ENCODE measurements around the gene C1orf232.

C1orf232 gene

DNA sequence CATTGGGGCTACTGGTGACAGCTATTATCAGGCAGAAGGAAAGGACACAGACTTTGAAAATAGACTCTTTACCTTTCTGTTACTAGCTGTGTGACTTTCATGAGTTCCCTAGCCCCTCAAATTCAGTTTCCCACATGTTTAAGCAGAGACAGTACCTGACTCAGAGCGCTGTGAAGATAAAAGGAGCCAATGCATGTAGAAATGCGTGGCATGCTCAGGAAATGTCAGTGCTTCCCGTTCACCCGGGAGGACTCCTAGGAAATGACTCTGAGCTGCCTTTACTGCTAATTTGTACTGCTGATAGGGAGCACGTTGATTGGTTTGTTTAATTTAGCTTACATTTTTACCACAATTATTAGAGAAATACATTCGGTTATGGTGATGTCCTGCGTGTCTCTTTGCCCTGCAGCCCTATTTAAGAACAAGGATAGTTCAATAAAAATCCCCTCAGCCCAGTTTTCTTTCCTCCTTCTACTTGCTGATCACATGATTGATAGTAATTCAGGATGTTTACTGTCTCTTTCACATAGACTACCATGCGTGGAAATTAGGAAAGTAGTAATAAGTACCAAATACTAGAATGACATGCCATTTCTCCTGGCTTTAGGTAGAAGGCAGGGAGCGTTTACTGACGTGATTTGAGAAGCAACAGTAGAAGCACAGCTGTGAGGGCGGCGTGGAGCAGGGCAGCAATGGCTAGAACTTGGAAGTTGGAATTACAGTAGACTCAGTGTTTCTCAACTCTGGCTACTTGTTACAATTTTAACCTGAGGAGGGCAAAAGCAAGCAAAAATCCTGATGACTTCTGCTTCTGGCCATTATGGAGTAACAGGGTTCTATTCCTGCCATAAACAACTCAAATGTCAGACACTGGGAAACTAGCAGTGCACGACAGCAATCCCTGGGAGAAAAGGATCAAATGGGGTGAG is 41.3 kb downstream of the C1orf232 start:
- no peak overlapping the region for H3K4me3 ChIP-seq (ENCODE audit: low read length)
- no peak for DNase-seq (ENCODE audit: low read depth)
- TF ChIP-seq, protein P1, sequence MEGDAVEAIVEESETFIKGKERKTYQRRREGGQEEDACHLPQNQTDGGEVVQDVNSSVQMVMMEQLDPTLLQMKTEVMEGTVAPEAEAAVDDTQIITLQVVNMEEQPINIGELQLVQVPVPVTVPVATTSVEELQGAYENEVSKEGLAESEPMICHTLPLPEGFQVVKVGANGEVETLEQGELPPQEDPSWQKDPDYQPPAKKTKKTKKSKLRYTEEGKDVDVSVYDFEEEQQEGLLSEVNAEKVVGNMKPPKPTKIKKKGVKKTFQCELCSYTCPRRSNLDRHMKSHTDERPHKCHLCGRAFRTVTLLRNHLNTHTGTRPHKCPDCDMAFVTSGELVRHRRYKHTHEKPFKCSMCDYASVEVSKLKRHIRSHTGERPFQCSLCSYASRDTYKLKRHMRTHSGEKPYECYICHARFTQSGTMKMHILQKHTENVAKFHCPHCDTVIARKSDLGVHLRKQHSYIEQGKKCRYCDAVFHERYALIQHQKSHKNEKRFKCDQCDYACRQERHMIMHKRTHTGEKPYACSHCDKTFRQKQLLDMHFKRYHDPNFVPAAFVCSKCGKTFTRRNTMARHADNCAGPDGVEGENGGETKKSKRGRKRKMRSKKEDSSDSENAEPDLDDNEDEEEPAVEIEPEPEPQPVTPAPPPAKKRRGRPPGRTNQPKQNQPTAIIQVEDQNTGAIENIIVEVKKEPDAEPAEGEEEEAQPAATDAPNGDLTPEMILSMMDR (conservative IDR thresholded peaks at IDR 0.05; ENCODE audit: low read length): no peak

DNA sequence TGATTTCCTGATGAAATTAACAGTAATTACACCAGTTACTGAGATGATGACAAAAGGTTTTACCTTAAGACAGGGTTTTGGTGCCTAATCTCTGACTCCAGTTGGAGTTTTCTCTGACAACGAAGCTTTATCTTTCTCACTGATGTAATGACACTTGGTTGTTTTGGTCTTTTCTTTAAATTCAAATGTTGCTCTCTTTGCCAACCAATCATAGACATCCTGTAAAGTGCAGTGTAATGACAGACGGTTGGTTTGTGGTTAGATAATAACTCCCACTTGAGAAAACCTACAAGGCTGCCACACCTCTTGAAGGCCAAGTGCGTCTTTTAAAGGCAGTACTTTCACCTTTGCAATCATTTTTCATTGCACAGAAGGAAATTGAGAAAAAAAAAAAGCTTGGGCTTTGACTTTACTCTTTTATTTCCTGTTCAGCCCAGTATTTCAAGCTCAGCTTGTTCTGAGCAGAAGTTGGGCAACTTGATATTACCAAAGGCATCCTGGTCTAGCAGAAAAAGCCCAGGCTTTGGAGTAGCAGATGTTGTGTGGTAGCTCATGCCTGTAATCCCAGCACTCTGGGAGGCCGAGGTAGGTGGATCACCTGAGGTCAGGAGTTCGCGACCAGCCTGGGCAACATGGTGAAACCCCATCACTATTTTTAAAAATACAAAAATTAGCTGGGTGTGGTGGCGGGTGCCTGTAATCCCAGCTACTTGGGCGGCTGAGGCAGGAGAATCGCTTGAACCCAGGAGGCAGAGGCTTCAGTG is 42.3 kb downstream of the C1orf232 start:
- no peak overlapping the region for H3K4me3 ChIP-seq (ENCODE audit: low read length)
- TF ChIP-seq, protein P1 (conservative IDR thresholded peaks at IDR 0.05; ENCODE audit: low read length): no peak
- DNase-seq (ENCODE audit: low read depth): no peak

DNA sequence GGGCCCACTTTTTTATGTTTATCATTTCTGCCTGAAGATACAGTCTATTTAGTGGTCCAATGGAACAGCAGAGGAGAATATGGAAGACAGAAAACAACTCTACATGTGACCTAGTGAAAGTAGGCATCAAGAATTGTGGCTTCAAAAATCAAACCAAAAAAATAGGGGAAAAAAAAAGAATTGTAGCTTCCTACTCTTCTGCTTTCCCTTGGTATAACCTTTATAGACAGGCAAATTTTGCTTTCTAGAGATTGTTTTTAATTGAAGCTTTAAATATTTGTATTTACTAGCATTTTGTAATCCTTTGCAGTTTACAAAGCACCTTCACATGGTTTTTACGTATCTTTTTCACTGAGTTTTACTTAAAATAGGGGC is 42.8 kb downstream of the C1orf232 start:
- TF ChIP-seq, protein P1 (conservative IDR thresholded peaks at IDR 0.05; ENCODE audit: low read length): no peak
- no peak for DNase-seq (ENCODE audit: low read depth)
- H3K4me3 ChIP-seq (ENCODE audit: low read length): no peak overlapping the region

DNA sequence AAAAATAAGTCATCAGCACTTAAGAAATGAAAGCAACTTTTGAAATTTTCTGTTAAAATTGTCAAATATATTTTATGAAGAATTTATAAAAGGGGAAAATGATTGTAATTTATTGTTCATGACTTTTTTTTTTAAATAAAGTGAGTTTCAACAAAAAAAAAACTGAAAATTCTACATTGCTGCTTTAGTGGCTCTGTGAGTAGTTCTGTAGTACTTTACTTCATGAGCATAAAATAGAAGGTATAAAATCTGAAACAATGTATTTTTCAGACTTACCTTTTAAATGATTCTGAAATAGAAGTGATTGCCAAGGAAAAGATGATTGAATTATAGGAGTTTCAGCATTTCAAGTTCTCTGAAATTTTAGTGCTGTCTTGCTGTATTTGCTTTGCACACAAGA is 43.4 kb downstream of the C1orf232 start:
- DNase-seq (ENCODE audit: low read depth): no peak
- TF ChIP-seq, protein P1 (conservative IDR thresholded peaks at IDR 0.05; ENCODE audit: low read length): no peak
- no peak overlapping the region for H3K4me3 ChIP-seq (ENCODE audit: low read length)

DNA sequence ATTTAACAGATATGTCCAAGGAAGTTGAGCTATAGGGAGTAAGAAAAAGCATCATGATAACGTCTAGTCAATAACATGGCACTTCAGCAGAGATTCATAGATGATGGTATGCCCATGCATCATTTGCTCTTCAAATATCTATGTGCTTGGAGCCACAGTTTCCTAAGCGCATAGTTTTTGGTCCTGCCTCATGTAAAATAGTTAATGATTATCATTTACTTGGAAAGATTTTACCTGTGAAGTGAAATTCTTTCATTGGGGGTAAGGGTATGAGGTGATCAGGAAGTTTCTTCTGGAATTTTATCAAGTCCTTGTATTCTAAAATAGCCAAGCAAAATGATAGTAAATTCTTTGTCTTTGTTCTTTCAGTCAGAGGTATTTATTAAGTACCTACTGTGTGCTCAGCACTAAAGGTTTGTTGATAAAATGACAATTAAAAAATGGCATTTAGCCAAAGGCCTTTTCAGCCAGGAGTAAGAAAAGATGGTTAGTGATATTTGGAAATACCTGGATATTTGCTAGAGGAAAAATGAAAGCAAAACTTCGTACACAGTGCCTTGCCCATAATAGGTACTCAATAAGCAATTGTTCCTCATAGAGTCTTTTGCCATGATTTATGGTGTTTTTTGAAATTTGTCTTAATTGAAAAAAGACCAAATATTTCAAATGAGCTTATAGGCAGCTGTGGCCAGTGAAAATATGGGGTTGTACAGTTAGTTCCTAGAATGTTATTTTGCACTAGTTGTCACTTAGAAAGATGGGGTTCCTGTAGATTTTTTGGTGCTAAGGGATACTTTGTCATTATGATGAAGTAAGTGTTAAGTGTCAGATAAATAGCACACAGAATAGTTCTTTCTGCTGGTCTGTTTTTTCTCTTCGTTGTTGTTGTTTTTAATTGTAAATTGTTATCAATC is 44.1 kb downstream of the C1orf232 start:
- no peak for DNase-seq (ENCODE audit: low read depth)
- TF ChIP-seq, protein P1 (conservative IDR thresholded peaks at IDR 0.05; ENCODE audit: low read length): no peak
- no peak overlapping the region for H3K4me3 ChIP-seq (ENCODE audit: low read length)

DNA sequence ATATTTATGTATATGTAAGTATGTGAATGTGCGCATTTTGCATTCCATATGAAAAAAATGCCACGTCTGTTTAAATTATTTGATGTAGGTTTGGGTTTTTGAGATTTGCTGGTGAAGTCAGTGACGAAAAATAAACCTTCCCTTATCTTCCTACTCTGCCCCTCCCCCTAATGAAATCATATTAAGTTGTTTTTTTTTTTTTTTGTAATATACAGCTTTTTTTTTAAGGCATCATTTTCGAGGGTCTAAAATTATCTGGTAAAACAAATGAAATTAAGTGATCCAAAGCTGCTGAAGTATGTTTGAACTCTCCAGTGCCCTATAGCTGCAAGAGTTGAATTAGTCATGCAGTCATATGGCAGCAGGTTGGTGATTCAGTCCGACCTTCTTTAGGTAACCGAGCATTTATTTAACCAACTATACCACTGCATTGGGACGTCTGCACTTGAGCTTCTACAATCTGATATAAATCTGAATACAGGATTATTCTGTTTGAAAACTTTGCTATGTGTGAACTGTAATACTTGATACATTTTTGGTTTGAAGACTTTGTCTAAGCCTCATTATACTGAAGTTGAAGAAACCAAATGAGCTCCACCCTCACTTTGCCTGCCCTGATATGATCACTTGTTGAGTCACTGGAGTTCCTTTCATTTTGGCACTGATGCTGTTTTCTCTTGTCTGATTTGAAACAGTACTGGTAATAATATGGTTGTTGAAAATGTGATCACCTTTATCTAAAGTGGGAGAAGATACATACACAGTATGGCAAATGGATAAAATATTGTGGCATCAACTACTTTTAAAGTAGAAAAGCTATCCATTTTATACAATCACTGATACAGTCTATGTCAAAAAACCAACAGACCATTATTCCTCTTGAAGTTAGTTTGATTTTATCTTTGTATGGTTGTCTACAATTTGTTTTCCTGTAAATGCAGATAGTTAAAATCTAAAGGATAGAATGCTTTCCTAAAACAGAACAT is 45.5 kb downstream of the C1orf232 start:
- TF ChIP-seq, protein P1 (conservative IDR thresholded peaks at IDR 0.05; ENCODE audit: low read length): no peak
- DNase-seq (ENCODE audit: low read depth): peak; percentile 34
- H3K4me3 ChIP-seq (ENCODE audit: low read length): no peak overlapping the region
